ENCODE measurements around the gene TBXAS1. TPM values are rescaled to one million over a fixed set of nuclear protein-coding genes. Genes with fewer than 3 reads are reported as not detected.

Gene TBXAS1
- total and polyA plus RNA-seq, 8 donors = 0.74 to 18.4 (median 2.2) TPM

GRCh38 chr7:140016540-140016939, 187.5 kb downstream of the TBXAS1 start:
- WGBS, 2 donors = 89 to 91% methylated on average over 9 of the region's 9 CpGs
- intact Hi-C loops (cut with DNase I) = no loop called here
- FAIRE-seq (no peak), DNase-seq (peak in 1 of 6 donors; percentile 32), ATAC-seq (no peak)
- Histone ChIP-seq H3K36me3 (no peaks in the 10 kb centered on the region), H3K4me1 (no peaks in the 10 kb centered on the region), H3K9me3 (no peaks in the 10 kb centered on the region), H3K27me3 (no peaks in the 10 kb centered on the region), H3K4me3 (no peak overlapping the region), H3K27ac (no peak overlapping the region)
- no peak for TF ChIP-seq CTCF (IDR thresholded peaks at IDR 0.05)

DNA sequence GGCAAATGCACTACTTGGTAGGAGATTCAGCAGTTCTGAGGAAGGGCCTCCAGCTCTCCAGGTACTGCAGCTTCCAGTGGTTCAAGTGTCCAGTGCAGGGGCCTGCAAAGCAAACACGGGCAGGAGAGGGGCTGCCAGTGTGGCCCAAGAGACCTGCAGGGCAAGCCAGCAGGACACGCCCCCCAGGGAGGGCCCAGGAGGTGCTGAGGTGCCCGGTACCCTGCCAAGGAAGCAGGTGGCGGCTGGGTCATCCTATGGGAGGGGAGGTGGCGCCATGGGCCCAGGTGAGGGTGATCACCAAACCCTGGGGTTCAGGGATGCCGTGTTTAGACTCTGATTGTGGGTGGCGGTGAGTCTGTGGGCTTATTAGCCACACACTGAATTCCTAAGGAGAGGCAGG, 188.0 kb downstream of the TBXAS1 start:
- Histone ChIP-seq H3K4me3 (no peak overlapping the region), H3K27me3 (no peaks in the 10 kb centered on the region), H3K9me3 (no peaks in the 10 kb centered on the region), H3K36me3 (no peaks in the 10 kb centered on the region), H3K4me1 (no peaks in the 10 kb centered on the region), H3K27ac (no peak overlapping the region)
- FAIRE-seq (no peak), DNase-seq (peak in 1 of 6 donors; percentile 48), ATAC-seq (no peak)
- 80 to 83% methylated on average over 7 of the region's 7 CpGs for WGBS, 2 donors
- TF ChIP-seq CTCF (IDR thresholded peaks at IDR 0.05) = no peak
- intact Hi-C loops (cut with DNase I) = no loop called here

DNA sequence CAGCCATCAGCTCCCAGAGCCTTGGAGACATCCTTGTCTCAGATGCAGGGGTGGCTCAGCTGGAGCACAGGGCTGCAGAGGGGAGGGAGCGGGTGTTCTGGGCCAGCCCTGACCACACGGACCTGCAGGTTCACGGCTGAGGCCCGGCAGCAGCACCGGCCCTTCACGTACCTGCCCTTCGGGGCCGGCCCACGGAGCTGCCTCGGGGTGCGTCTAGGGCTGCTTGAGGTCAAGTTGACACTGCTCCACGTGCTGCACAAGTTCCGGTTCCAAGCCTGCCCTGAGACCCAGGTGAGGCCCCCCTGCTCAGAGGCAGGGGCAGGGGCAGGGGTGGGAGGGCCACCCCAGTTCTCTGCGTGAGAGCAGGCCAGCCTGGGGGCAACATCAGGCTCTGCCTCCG, 188.5 kb downstream of the TBXAS1 start:
- Histone ChIP-seq H3K9me3 (no peaks in the 10 kb centered on the region), H3K4me3 (no peak overlapping the region), H3K27me3 (no peaks in the 10 kb centered on the region), H3K27ac (no peak overlapping the region), H3K36me3 (no peaks in the 10 kb centered on the region), H3K4me1 (no peaks in the 10 kb centered on the region)
- no peak for FAIRE-seq
- intact Hi-C loops (cut with DNase I) = no loop called here
- WGBS, 2 donors = 86 to 88% methylated on average over 15 of the region's 15 CpGs
- TF ChIP-seq CTCF (IDR thresholded peaks at IDR 0.05) = no peak
- DNase-seq = peak in 1 of 6 donors; percentile 46
- no peak for ATAC-seq

GRCh38 chr7:140018125-140019043, 189.3 kb downstream of the TBXAS1 start:
- ATAC-seq (no peak), DNase-seq (peak in 1 of 6 donors; percentile 25), FAIRE-seq (no peak)
- Histone ChIP-seq H3K27me3 (no peaks in the 10 kb centered on the region), H3K36me3 (peaks cover 0 to 4% (median 0%) of the 10 kb centered on the region in 3 donors), H3K4me3 (no peak overlapping the region), H3K27ac (no peak overlapping the region), H3K9me3 (no peaks in the 10 kb centered on the region), H3K4me1 (no peaks in the 10 kb centered on the region)
- TF ChIP-seq CTCF (IDR thresholded peaks at IDR 0.05) = no peak
- intact Hi-C loops (cut with DNase I) = no loop called here
- WGBS, 2 donors = 78 to 89% methylated on average over 9 of the region's 9 CpGs

DNA sequence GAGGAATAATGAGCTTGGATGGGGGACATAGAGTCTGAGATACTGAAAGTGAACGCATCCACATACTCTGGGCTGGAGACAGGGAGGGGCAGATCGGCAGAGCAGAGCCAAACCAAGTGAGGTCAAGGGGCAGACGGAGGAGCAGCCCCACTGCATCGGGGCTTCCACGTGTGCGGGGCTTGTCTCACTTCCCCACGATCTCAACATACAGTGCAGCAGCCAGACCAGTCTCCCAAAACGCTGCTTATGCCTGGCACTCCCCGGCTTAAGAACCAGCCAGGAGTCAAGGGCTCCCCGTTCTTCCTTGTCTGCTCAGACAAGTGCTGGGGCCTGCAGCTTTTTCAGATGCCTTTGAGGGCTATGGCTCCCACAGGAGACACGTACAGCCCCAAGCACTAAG, 190.1 kb downstream of the TBXAS1 start:
- 77 to 79% methylated on average over 11 of the region's 11 CpGs for WGBS, 2 donors
- no peaks in the 10 kb centered on the region for H3K27me3 ChIP-seq
- ATAC-seq (no peak), FAIRE-seq (no peak), DNase-seq (no peak)
- no peaks in the 10 kb centered on the region for H3K4me1 ChIP-seq
- H3K9me3 ChIP-seq = no peaks in the 10 kb centered on the region
- H3K27ac ChIP-seq = no peak overlapping the region
- no peak overlapping the region for H3K4me3 ChIP-seq
- intact Hi-C loops (cut with DNase I) = no loop called here
- no peak for TF ChIP-seq CTCF (IDR thresholded peaks at IDR 0.05)
- peaks cover 0 to 12% (median 0%) of the 10 kb centered on the region in 3 donors for H3K36me3 ChIP-seq
